GM12875 (cell line): ENCODE data around the gene PLA2G2A.
"Not testable (repeated sequence)": the region's sequence is repeated elsewhere in the genome, so short reads cannot be mapped to it uniquely, and the experiment has no call there.

Source experiments
- H3K4me3 ChIP-seq: one replicate; pipeline ENCODE4 v1.5.1; 2011; ENCODE audit warnings: low read depth, low read length, control low read depth
- TF ChIP-seq, protein P1 (sequence below): IDR thresholded peaks from 2 replicates; pipeline ENCODE4 v1.5.1; 2011; ENCODE audit warnings: low read depth, mild to moderate bottlenecking, control low read depth, inconsistent platforms, low read length, moderate library complexity, borderline replicate concordance; ENCODE audit not compliant: insufficient read depth

Gene PLA2G2A

DNA sequence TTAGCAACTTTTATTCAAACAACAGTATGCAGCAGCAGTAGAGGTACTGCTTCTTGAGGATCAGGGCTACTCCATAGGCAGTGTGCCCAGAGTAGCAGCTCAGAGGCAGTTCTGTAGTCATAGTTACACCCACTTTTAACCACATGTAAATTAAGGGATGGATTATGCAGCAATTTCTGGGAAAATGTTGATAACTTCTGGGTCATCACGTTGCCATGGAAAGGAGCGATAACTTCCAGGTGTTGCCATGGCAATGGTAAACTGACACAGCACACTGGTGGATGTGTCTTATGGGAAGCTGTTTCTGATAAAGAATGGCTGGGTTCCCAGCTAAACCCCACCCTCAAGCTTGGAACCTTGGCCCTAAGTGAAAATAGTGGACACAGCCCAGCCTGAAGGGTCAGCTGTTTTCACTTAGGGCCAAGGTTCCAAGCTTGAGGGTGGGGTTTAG, 29.0 kb upstream of the PLA2G2A start:
- TF ChIP-seq, protein P1, sequence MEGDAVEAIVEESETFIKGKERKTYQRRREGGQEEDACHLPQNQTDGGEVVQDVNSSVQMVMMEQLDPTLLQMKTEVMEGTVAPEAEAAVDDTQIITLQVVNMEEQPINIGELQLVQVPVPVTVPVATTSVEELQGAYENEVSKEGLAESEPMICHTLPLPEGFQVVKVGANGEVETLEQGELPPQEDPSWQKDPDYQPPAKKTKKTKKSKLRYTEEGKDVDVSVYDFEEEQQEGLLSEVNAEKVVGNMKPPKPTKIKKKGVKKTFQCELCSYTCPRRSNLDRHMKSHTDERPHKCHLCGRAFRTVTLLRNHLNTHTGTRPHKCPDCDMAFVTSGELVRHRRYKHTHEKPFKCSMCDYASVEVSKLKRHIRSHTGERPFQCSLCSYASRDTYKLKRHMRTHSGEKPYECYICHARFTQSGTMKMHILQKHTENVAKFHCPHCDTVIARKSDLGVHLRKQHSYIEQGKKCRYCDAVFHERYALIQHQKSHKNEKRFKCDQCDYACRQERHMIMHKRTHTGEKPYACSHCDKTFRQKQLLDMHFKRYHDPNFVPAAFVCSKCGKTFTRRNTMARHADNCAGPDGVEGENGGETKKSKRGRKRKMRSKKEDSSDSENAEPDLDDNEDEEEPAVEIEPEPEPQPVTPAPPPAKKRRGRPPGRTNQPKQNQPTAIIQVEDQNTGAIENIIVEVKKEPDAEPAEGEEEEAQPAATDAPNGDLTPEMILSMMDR, result no peak

DNA sequence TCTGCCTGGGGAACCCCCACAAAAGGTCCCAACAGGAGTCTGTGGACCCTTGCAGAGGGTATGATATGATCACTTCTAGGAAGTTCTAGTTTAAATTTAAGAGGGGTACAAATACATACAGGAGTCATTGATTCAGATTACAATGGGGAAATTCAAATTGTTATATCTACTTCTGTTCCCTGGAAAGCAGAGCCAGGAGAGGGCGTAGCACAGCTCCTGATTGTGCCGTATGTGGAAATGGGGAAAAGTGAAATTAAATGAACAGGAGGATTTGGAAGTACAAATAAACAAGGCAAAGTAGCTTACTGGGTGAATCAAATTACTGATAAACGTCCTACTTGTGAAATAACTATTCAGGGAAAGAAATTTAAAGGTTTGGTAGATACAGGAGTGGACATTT, 19.4 kb upstream of the PLA2G2A start:
- H3K4me3 ChIP-seq, result not testable (repeated sequence)

More for the DNA sequence above, 29.0 kb upstream of the PLA2G2A start:
- H3K4me3 ChIP-seq, result no peak overlapping the region

DNA sequence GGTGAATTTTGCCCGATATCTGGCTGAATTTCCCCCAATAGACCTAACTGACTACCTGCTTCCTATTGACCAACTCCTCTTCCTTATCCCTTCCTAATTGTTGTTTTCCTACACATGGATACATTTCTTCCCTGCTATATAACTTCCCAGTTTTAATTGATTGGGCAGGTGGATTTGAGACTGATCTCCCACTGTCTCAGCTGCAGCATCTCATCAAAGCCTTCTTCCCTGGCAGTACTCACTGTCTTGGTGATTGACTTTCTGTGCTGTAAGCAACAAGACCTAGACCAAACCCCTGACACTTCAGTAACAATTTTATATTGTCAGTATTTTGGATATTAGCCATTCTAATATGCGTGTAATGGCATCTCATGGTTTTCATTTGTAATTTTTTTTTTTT, 11.3 kb upstream of the PLA2G2A start:
- TF ChIP-seq, protein P1, result no peak
- no peak overlapping the region for H3K4me3 ChIP-seq

DNA sequence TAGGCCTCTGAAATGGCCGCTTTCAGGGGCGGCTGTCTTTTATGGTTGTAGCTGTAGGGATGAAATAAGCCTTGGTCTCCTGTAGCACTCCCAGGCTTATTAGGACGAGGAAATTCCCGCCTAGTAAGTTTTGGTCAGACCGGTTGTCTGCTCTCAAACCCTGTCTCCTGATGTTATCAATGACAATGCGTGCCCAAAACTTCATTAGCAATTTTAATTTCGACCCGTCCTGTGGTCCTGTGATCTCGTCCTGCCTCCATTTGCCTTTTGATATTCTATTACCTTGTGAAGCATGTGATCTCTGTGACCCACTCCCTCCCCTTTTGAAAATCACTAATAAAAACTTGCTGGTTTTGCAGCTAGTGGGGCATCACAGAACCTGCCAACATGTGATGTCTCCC, 10.8 kb upstream of the PLA2G2A start:
- H3K4me3 ChIP-seq, result not testable (repeated sequence)

DNA sequence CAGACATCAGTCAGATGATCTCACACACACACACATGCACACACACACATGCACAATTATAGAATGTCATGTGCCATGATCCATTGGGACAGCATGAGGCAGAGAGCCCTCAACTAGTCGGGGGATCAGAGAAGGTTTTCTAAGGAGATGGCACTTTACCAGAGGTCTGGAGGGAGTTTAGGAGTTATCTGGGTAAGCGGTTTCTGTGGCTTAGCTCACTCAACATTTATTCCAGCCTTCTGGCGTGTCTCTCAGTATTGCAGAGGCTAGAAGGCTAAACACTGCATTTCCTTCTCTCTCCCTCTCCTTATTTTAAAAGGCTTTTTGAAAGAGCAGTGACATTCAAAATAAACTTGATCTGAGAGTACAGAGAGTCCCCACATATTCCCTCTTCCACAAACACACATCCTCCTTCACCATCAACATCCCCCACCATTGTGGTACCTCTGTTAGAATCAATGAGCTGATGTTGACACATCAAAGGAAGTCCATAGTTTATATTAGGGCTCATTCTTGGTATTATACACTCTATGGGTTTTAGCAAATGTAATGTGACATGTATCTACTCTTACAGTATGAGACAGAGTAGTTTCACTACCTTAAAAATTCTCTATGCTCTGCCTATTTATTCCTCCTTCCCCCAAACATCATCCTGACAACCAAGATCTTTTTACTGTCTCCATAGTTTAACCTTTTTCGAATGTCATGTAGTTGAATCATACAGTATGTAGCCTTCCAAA, 9.0 kb upstream of the PLA2G2A start:
- TF ChIP-seq, protein P1, result no peak
- H3K4me3 ChIP-seq, result no peak overlapping the region

DNA sequence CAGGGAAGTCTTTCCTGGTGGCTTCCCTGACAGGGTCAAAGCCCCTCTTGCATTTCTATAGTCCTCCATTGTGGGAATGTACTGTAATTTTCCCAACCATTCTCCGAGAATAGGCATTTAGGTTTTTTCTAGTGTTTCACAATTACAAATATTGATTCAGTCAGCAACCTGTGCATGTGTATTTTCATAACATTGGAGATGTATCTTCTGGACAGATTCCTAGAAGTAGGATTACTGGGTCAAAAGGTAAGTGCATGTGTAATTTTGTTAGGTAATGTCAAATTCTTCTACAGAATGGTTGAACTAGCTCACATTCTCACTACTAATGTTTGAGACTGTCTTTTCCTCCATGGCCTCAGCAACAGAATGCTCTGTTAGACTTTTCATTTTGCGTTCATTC, 8.3 kb upstream of the PLA2G2A start:
- TF ChIP-seq, protein P1, result no peak
- H3K4me3 ChIP-seq, result no peak overlapping the region

DNA sequence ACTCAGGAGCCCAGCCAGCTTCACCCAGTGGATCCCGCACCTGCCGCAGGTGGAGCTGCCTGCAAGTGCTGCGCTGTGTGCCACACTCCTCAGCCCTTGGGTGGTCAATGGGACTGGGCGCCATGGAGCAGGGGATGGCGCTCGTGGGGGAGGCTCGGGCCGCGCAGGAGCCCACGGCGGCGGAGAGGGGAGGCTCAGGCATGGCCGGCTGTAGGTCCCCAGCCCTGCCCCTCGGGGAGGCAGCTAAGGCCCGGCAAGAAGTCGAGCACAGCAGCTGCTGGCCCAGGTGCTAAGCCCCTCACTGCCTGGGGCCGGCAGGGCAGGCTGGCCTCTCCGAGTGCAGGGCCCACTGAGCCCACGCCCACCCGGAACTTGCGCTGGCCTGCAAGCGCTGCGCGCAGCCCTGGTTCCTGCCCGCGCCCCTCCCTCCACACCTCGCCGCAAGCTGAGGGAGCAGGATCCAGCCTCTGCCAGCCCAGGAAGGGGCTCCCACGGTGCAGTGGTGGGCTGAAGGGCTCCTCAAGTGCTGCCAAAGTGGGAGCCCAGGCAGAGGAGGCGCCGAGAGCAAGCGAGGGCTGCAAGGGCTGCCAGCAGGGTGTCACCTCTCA, 5.1 kb upstream of the PLA2G2A start:
- not testable (repeated sequence) for H3K4me3 ChIP-seq

DNA sequence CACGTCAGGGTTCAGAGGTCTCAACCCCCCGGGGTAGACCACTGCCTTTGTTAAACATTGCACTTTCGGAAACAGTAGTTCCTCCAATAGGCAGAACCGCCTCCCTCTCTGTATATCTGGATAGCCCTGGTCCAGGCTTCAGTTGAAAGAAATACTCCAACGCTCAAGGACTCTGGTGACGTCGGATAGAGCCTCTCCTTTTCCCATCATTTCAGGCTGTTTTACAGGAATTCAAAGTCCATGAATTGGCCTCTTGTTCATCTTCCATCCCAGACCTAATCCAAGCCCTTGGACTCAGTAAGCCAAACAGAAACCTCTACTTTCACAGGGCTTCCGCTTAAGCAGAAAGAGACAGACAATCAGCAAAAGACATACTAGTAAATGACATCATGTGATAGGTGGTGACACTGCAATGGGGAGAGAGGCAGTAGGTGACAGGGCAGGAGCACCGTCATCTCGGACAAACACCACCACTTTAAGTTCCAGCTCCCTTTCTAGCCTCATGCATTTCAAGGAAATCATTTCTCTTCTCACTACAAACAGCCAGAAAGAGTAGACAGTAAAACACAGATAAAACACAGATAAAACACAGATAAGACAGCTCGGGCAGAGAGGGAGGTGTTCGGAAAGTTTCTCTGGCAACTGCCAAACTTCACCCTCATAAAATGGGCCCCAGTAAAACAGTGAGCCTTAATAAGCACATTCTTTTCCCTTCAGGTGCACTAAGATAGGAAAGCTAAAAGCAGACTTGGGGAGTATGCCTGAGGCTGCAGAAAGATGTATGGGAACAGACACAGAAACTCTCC, 2.3 kb upstream of the PLA2G2A start:
- TF ChIP-seq, protein P1, result no peak
- H3K4me3 ChIP-seq, result no peak overlapping the region
